ENCODE data around the gene TRPM3. TPM values are rescaled to one million over a fixed set of nuclear protein-coding genes. Genes with fewer than 3 reads are reported as not detected.
A peak's percentile ranks its signal among the peaks of the same experiment; 100 is the strongest.

TRPM3 gene
- total RNA-seq, 4 donors from 2014 or later, result 0.07 to 0.66 TPM; not detected in 2

DNA sequence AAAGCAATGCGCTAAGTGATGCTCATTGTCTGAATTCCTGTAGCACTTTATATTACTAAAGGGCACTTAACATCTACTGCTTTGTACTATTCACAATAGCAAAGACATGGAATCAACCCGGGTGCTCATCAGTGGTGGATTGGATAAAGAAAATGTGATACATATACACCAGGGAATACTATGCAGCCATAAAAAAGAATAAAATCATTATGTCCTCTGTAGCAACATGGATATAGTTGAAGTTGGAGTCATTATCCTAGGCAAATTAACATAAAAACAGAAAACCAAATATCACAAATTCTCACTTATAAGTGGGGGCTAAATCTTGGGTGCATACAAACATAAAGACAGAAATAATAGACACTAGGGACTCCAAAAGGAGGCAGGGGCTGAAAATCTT is 308.3 kb downstream of the TRPM3 start:
- DNase-seq (no peak), ATAC-seq (no peak)
- no peaks in the 10 kb centered on the region for H3K27me3 ChIP-seq
- no peaks in the 10 kb centered on the region for H3K4me1 ChIP-seq
- H3K9me3 ChIP-seq, result no peaks in the 10 kb centered on the region
- in situ Hi-C loops (cut with MboI; ENCODE audit: low sequenced_read_pairs in 4 of 4), result no loop called here
- no peak overlapping the region for H3K4me3 ChIP-seq
- intact Hi-C loops (cut with DNase I; ENCODE audit: low total_unique reads), result no loop called here
- H3K36me3 ChIP-seq, result no peaks in the 10 kb centered on the region
- H3K27ac ChIP-seq, result no peak overlapping the region
- TF ChIP-seq POLR2A (IDR thresholded peaks at IDR 0.05), result no peak
- TF ChIP-seq, protein P1, sequence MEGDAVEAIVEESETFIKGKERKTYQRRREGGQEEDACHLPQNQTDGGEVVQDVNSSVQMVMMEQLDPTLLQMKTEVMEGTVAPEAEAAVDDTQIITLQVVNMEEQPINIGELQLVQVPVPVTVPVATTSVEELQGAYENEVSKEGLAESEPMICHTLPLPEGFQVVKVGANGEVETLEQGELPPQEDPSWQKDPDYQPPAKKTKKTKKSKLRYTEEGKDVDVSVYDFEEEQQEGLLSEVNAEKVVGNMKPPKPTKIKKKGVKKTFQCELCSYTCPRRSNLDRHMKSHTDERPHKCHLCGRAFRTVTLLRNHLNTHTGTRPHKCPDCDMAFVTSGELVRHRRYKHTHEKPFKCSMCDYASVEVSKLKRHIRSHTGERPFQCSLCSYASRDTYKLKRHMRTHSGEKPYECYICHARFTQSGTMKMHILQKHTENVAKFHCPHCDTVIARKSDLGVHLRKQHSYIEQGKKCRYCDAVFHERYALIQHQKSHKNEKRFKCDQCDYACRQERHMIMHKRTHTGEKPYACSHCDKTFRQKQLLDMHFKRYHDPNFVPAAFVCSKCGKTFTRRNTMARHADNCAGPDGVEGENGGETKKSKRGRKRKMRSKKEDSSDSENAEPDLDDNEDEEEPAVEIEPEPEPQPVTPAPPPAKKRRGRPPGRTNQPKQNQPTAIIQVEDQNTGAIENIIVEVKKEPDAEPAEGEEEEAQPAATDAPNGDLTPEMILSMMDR (IDR thresholded peaks at IDR 0.05 in 4 of 5, conservative IDR thresholded peaks at IDR 0.05 in 1 of 5), result no peak

DNA sequence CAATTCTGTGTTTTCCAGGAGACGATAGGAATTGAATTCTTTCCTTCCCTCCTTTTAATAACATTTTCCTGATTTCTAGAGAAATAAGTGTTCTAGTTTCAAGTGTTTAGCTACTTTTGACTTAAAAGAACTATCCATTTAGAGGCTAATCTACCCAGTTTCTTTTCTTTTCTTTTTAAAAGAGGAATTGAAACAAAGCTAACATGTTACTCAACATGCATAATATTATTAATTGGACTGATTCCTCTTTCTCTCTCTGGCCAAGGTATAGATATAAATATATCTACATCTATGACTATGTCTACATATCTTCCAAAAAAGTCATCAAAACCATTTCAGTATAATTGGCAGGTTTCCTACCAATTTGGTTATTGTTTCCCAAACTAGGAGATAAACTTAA is 309.8 kb downstream of the TRPM3 start:
- in situ Hi-C loops (cut with MboI; ENCODE audit: low sequenced_read_pairs in 4 of 4), result no loop called here
- Histone ChIP-seq H3K4me1 (no peaks in the 10 kb centered on the region), H3K27ac (no peak overlapping the region), H3K36me3 (no peaks in the 10 kb centered on the region), H3K4me3 (no peak overlapping the region), H3K9me3 (no peaks in the 10 kb centered on the region), H3K27me3 (no peaks in the 10 kb centered on the region)
- ATAC-seq (no peak), DNase-seq (no peak)
- TF ChIP-seq POLR2A (IDR thresholded peaks at IDR 0.05), result no peak
- TF ChIP-seq, protein P1 (IDR thresholded peaks at IDR 0.05 in 4 of 5, conservative IDR thresholded peaks at IDR 0.05 in 1 of 5), result no peak
- intact Hi-C loops (cut with DNase I; ENCODE audit: low total_unique reads), result no loop called here

DNA sequence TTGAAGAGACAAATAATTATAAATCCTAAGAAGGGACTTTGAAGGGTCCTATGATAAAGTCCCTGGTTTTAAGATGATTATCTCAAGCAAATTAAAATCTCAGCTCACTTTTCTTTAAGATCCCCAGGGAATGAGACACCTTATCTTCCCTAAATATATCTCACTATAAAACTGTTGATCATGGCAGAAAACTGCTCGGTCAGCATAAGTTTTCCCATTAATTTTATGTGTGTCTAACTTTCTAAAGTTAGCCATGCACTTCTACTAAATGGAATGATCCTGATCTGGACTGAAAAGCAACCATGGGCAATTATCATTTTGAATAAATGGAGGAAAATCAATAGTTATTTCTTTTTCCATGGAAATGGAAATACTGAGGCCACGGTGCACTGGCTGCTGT is 314.5 kb downstream of the TRPM3 start:
- Histone ChIP-seq H3K9me3 (no peaks in the 10 kb centered on the region), H3K4me3 (no peak overlapping the region), H3K4me1 (peaks cover 0 to 4% of the 10 kb centered on the region in 2 donors), H3K27ac (no peak overlapping the region), H3K36me3 (no peaks in the 10 kb centered on the region), H3K27me3 (no peaks in the 10 kb centered on the region)
- TF ChIP-seq, protein P1 (IDR thresholded peaks at IDR 0.05 in 4 of 5, conservative IDR thresholded peaks at IDR 0.05 in 1 of 5), result no peak
- TF ChIP-seq POLR2A (IDR thresholded peaks at IDR 0.05), result no peak
- ATAC-seq, result no peak
- in situ Hi-C loops (cut with MboI; ENCODE audit: low sequenced_read_pairs in 4 of 4), result no loop called here
- intact Hi-C loops (cut with DNase I; ENCODE audit: low total_unique reads), result no loop called here
- no peak for DNase-seq

DNA sequence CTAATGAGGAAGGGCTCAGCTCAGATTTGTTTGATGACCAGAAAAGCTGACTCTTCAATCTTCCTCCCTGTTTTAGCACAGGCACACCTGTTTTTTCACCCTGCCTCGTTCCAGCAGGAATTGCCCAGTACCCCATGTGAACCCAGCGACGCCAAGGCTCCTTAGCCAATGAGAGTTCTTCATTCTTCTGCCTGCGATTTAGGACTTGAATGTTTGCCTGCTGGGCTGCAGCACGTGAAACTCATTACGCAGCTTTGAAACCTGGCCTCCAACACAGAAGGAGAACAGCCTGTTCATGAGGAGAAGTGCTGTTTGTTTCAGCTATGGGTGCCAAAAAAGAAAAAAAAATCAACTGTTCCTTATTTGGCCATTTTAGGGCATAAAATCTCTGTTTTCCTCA is 315.5 kb downstream of the TRPM3 start:
- no peaks in the 10 kb centered on the region for H3K9me3 ChIP-seq
- no peak overlapping the region for H3K4me3 ChIP-seq
- no peaks in the 10 kb centered on the region for H3K36me3 ChIP-seq
- ATAC-seq (peak; percentile 61 to 83), DNase-seq (peak; percentile 22 to 45)
- H3K4me1 ChIP-seq, result peaks cover 0 to 4% of the 10 kb centered on the region in 2 donors
- H3K27me3 ChIP-seq, result no peaks in the 10 kb centered on the region
- TF ChIP-seq, protein P1 (IDR thresholded peaks at IDR 0.05 in 4 of 5, conservative IDR thresholded peaks at IDR 0.05 in 1 of 5), result no peak
- no peak for TF ChIP-seq POLR2A (IDR thresholded peaks at IDR 0.05)
- H3K27ac ChIP-seq, result peak overlapping the region in 1 of 4 donors; percentile 50
- in situ Hi-C loops (cut with MboI; ENCODE audit: low sequenced_read_pairs in 4 of 4) (no loop called here), intact Hi-C loops (cut with DNase I; ENCODE audit: low total_unique reads) (no loop called here)

DNA sequence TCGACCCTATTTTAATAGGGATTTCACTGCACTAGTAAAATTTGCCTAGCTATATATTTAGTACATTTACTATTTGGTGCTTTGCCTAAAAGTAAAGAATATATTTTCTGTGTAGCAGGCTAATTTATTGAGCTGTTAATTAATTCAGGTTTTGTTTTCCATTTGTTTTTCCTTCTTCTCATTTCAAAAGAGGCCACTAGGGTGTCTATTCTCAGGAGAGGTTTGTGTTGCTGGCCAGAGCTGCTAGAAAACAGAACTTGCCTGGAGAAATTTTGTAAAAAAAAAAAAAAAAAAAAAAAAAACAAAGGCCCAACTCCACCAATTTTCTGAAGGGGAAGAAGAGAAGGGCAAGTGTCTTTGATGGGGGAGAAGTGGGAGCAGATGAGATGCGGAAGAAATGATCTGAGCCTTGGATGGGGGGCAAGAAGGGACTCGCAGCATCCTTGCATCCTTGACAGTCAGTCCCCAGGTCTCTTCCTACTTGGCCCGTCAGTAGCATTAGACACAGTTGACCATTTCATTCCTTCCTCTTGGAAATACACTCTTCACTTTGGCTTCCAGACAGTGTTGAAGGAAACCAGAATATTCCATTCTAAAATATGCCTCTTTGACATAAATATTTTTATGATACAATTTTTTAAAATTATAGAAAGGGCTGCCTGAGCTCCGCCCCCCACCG is 318.5 kb downstream of the TRPM3 start:
- Histone ChIP-seq H3K27ac (no peak overlapping the region), H3K4me3 (no peak overlapping the region), H3K36me3 (no peaks in the 10 kb centered on the region), H3K4me1 (peaks cover 0 to 4% of the 10 kb centered on the region in 2 donors), H3K9me3 (no peaks in the 10 kb centered on the region), H3K27me3 (no peaks in the 10 kb centered on the region)
- ATAC-seq (no peak), DNase-seq (no peak)
- intact Hi-C loops (cut with DNase I; ENCODE audit: low total_unique reads), result no loop called here
- TF ChIP-seq, protein P1 (IDR thresholded peaks at IDR 0.05 in 4 of 5, conservative IDR thresholded peaks at IDR 0.05 in 1 of 5), result no peak
- TF ChIP-seq POLR2A (IDR thresholded peaks at IDR 0.05), result no peak
- in situ Hi-C loops (cut with MboI; ENCODE audit: low sequenced_read_pairs in 4 of 4), result no loop called here

Data from gastrocnemius medialis (tissue), 4 donors.